Hematopoietic multipotent progenitor cell treated with erythropoietin and hydrocortisone succinate and interleukin-3 and kit ligand, for 17 days (in vitro differentiated cells): ENCODE measurements around the gene NDUFB2.
A peak's percentile ranks its signal among the peaks of the same experiment; 100 is the strongest.
"Not testable (repeated sequence)": the region's sequence is repeated elsewhere in the genome, so short reads cannot be mapped to it uniquely, and the experiment has no call there.

ENCODE experiments used
- DNase-seq: peaks from one replicate; pipeline ENCODE4 v3.0.0-alpha.2; 2015; ENCODE audit warnings: low spot score

NDUFB2 gene

GRCh38 chr7:140696680-140697446 lies at the start of gene NDUFB2:
TSS of gene NDUFB2 (plus strand) at chr7:140696708. CDS start at chr7:140696745, 37 bp downstream.
- DNase-seq, result peak; percentile 71

- peak; percentile 51 for DNase-seq
These were observed 49.4 kb upstream of the NDUFB2 start for GRCh38 chr7:140646931-140647647.

- DNase-seq, result no peak
These were observed 46.8 kb upstream of the NDUFB2 start for GRCh38 chr7:140649556-140650205.

GRCh38 chr7:140650367-140650766 lies 46.1 kb upstream of the NDUFB2 start:
- no peak for DNase-seq

GRCh38 chr7:140653319-140654108 lies 43.0 kb upstream of the NDUFB2 start:
- DNase-seq, result peak; percentile 80

- DNase-seq, result no peak
These were observed 42.5 kb upstream of the NDUFB2 start for GRCh38 chr7:140654109-140654387.

- no peak for DNase-seq
These were observed 41.8 kb upstream of the NDUFB2 start for GRCh38 chr7:140654661-140655060.

GRCh38 chr7:140655511-140656408 lies 40.7 kb upstream of the NDUFB2 start:
- no peak for DNase-seq

- no peak for DNase-seq
These were observed 39.7 kb upstream of the NDUFB2 start for GRCh38 chr7:140656548-140657515.

GRCh38 chr7:140657891-140658290 lies 38.6 kb upstream of the NDUFB2 start:
- DNase-seq, result no peak

- DNase-seq, result no peak
These were observed 36.7 kb upstream of the NDUFB2 start for GRCh38 chr7:140659856-140660255.

- no peak for DNase-seq
These were observed 35.4 kb upstream of the NDUFB2 start for GRCh38 chr7:140661124-140661523.

- not testable (repeated sequence) for DNase-seq
These were observed 33.6 kb upstream of the NDUFB2 start for GRCh38 chr7:140662938-140663337.

GRCh38 chr7:140667476-140667875 lies 29.0 kb upstream of the NDUFB2 start:
- no peak for DNase-seq

- no peak for DNase-seq
These were observed 27.9 kb upstream of the NDUFB2 start for GRCh38 chr7:140668641-140669040.

- no peak for DNase-seq
These were observed 27.2 kb upstream of the NDUFB2 start for GRCh38 chr7:140669352-140669751.

- not testable (repeated sequence) for DNase-seq
These were observed 26.6 kb upstream of the NDUFB2 start for GRCh38 chr7:140669862-140670261.

GRCh38 chr7:140670343-140670935 lies 26.1 kb upstream of the NDUFB2 start:
- no peak for DNase-seq

- DNase-seq, result no peak
These were observed 24.5 kb upstream of the NDUFB2 start for GRCh38 chr7:140671966-140672365.
